ENCODE data around the gene ADSS1.

DNA sequence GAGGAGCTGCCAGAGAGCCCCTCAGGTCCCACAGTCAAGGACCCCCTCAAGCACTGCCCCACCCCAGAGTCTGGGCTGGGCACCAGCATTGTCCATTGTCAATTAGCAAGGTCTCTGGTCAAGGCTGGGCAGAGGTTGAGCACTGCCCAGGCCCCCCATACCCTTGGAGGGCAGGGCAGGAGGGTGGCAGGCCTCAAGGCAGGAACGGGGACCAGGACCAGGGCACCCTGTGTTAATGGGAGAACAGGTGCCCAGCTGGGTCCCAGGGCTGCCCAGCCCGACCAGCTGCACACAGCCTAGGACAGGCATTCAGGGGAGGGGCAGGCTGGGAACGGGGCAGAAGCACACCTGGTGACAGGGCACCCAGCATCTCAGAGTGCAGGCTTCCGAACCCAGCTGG, 47.3 kb downstream of the ADSS1 start:
- no peak for TF ChIP-seq CTCF (IDR thresholded peaks at IDR 0.05; ENCODE audit: low read length)
- no peak for TF ChIP-seq EZH2 (IDR thresholded peaks at IDR 0.05; ENCODE audit: borderline replicate concordance, low read length)
